DOHH2 (cell line): ENCODE measurements around the gene SFXN5.

Experiments used
- H3F3A ChIP-seq: fragments of 200-600 bp; sonication (generic), shearing (Covaris generic); 2 replicates; pipeline ENCODE4 v1.6.0; 2016; ENCODE audit warnings: antibody characterized with exemption, mild to moderate bottlenecking; ENCODE audit not compliant: control insufficient read depth, insufficient read depth
- H3K27ac ChIP-seq: fragments of 200-600 bp; sonication (generic); 2 replicates; pipeline ENCODE4 v1.5.1; 2014; ENCODE audit warnings: low read depth, mild to moderate bottlenecking, low read length, moderate library complexity
- H3K27me3 ChIP-seq: fragments of 200-600 bp; sonication (generic); 2 replicates; pipeline ENCODE4 v1.6.1; 2014; ENCODE audit warnings: mild to moderate bottlenecking, low read length, mixed read lengths; ENCODE audit not compliant: control insufficient read depth
- H3K36me3 ChIP-seq: fragments of 200-600 bp; sonication (generic); 2 replicates; pipeline ENCODE4 v1.6.1; 2014; ENCODE audit warnings: mild to moderate bottlenecking, low read length, moderate library complexity, mixed read lengths; ENCODE audit not compliant: control insufficient read depth
- H3K4me1 ChIP-seq: fragments of 200-600 bp; sonication (generic); 2 replicates; pipeline ENCODE4 v1.6.1; 2014; ENCODE audit warnings: mild to moderate bottlenecking, low read length, mixed read lengths; ENCODE audit not compliant: control insufficient read depth
- H3K4me2 ChIP-seq: fragments of 200-600 bp; sonication (generic); 2 replicates; pipeline ENCODE4 v1.6.0; 2014; ENCODE audit warnings: mild to moderate bottlenecking, low read length, moderate library complexity
- H3K4me3 ChIP-seq: fragments of 200-600 bp; sonication (generic); 2 replicates; pipeline ENCODE4 v1.5.1; 2014; ENCODE audit warnings: mild to moderate bottlenecking, low read length, mixed read lengths
- H3K79me2 ChIP-seq: fragments of 200-600 bp; sonication (generic); 2 replicates; pipeline ENCODE4 v1.6.1; 2014; ENCODE audit warnings: mild to moderate bottlenecking, low read length, mixed read lengths; ENCODE audit not compliant: control insufficient read depth
- H3K9me2 ChIP-seq: fragments of 200-600 bp; sonication (generic); replicated peaks from 2 replicates; pipeline ENCODE4 v1.6.1; 2014; ENCODE audit warnings: mild to moderate bottlenecking, low read length, mixed read lengths; ENCODE audit not compliant: control insufficient read depth
- H3K9me3 ChIP-seq: fragments of 200-600 bp; sonication (generic); 2 replicates; pipeline ENCODE4 v1.6.1; 2014; ENCODE audit warnings: antibody characterized with exemption, low read length, mixed read lengths; ENCODE audit not compliant: control insufficient read depth, insufficient read depth
- H4K20me1 ChIP-seq: fragments of 200-600 bp; sonication (generic); 2 replicates; pipeline ENCODE4 v1.6.0; 2014; ENCODE audit warnings: low read depth, mild to moderate bottlenecking, antibody characterized with exemption, low read length, moderate library complexity; ENCODE audit not compliant: control insufficient read depth, insufficient read depth
- CTCF ChIP-seq: fragments of 200-600 bp; sonication (generic); IDR thresholded peaks from one replicate; pipeline ENCODE4 v1.5.1; 2014; ENCODE audit warnings: antibody characterized with exemption, mild to moderate bottlenecking, low read depth, low read length; ENCODE audit not compliant: poor library complexity, severe bottlenecking
- EZH2phosphoT487 ChIP-seq: fragments of 200-600 bp; sonication (generic); IDR thresholded peaks from 2 replicates; pipeline ENCODE4 v1.6.1; 2017; ENCODE audit warnings: borderline replicate concordance, mild to moderate bottlenecking, antibody characterized with exemption, low read length, moderate library complexity, mixed read lengths

The SFXN5 gene

GRCh38 chr2:73063472-73063871 is 8.0 kb downstream of the SFXN5 start:
- no peaks in the 10 kb centered on the region for H3K36me3 ChIP-seq
- H3K27me3 ChIP-seq, result no peaks in the 10 kb centered on the region
- H3K4me3 ChIP-seq, result no peak overlapping the region
- no peaks in the 10 kb centered on the region for H3K9me2 ChIP-seq
- no peaks in the 10 kb centered on the region for H3K9me3 ChIP-seq
- peaks cover 4% of the 10 kb centered on the region for H3K79me2 ChIP-seq
- H3K4me1 ChIP-seq, result no peaks in the 10 kb centered on the region
- H4K20me1 ChIP-seq, result no peaks in the 10 kb centered on the region
- TF ChIP-seq EZH2phosphoT487 (no peak), CTCF (no peak)
- no peak overlapping the region for H3K4me2 ChIP-seq
- H3K27ac ChIP-seq, result no peak overlapping the region
- no peaks in the 10 kb centered on the region for H3F3A ChIP-seq

GRCh38 chr2:73059106-73059505 is 12.4 kb downstream of the SFXN5 start:
- Histone ChIP-seq H3K36me3 (0 out of 2 replicates have a peak, but pooled peaks cover 5% of the 10 kb centered on the region), H3K4me2 (no peak overlapping the region), H3K9me3 (no peaks in the 10 kb centered on the region; the same call in 1 of the 2 replicates), H3K79me2 (no peaks in the 10 kb centered on the region), H3K4me3 (no peak overlapping the region), H3K9me2 (no peaks in the 10 kb centered on the region), H3K27ac (no peak overlapping the region), H3F3A (no peaks in the 10 kb centered on the region), H4K20me1 (no peaks in the 10 kb centered on the region), H3K4me1 (no peaks in the 10 kb centered on the region), H3K27me3 (no peaks in the 10 kb centered on the region)
- TF ChIP-seq EZH2phosphoT487, result no peak
- TF ChIP-seq CTCF, result no peak

GRCh38 chr2:73054980-73055379 is 16.5 kb downstream of the SFXN5 start:
- Histone ChIP-seq H3K36me3 (0 out of 2 replicates have a peak, but pooled peaks cover 5% of the 10 kb centered on the region), H3K4me2 (no peak overlapping the region), H3K79me2 (no peaks in the 10 kb centered on the region), H3F3A (no peaks in the 10 kb centered on the region), H3K4me1 (no peaks in the 10 kb centered on the region), H3K9me3 (no peaks in the 10 kb centered on the region; the same call in 1 of the 2 replicates), H3K4me3 (no peak overlapping the region), H4K20me1 (no peaks in the 10 kb centered on the region), H3K27me3 (no peaks in the 10 kb centered on the region), H3K9me2 (no peaks in the 10 kb centered on the region), H3K27ac (no peak overlapping the region)
- TF ChIP-seq CTCF (no peak), EZH2phosphoT487 (no peak)
